Erythroblast (primary cell): ENCODE results near the gene CASQ2.

Experiments used
- GATA1 ChIP-seq: IDR thresholded peaks from 2 replicates; pipeline ENCODE4 v1.6.1; 2011; ENCODE audit warnings: low read depth, mild to moderate bottlenecking, control low read depth, low read length, moderate library complexity
- POLR2A ChIP-seq: IDR thresholded peaks from 2 replicates; pipeline ENCODE4 v1.6.1; 2011; ENCODE audit warnings: mild to moderate bottlenecking, low read length

- TF ChIP-seq POLR2A, result no peak
- no peak for TF ChIP-seq GATA1
Observed at GRCh38 chr1:115783311-115783710, 14.8 kb upstream of the CASQ2 start.
